Forelimb muscle (tissue), 1 donor: ENCODE measurements around the gene ICAM1. TPM values are rescaled to one million over a fixed set of nuclear protein-coding genes. Genes with fewer than 3 reads are reported as not detected.

Experiments used
- DNase-seq: peaks from one replicate; pipeline ENCODE4 v3.0.0-alpha.2; 2013; ENCODE audit warnings: low read depth
- polyA plus RNA-seq: library from polyadenylated mRNA; unstranded; fragments of 120-200 nt; gene quantifications from one replicate; pipeline ENCODE4 v1.2.1, GENCODE V29; 2013; ENCODE audit not compliant: insufficient read length

ICAM1 gene
- polyA plus RNA-seq, 1 donor: 6.3 TPM

GRCh38 chr19:10321417-10321797, 50.5 kb downstream of the ICAM1 start:
- DNase-seq: no peak

GRCh38 chr19:10321874-10322835, 51.2 kb downstream of the ICAM1 start:
- no peak for DNase-seq

GRCh38 chr19:10325732-10326131, 54.8 kb downstream of the ICAM1 start:
- DNase-seq: no peak

- no peak for DNase-seq
Observed at GRCh38 chr19:10327793-10328192, 56.9 kb downstream of the ICAM1 start.

GRCh38 chr19:10328558-10329429, 57.9 kb downstream of the ICAM1 start:
- no peak for DNase-seq

- no peak for DNase-seq
Observed at GRCh38 chr19:10329555-10329954, 58.6 kb downstream of the ICAM1 start.

- DNase-seq: no peak
Observed at GRCh38 chr19:10332158-10332964, 61.4 kb downstream of the ICAM1 start.

- DNase-seq: peak; percentile 86
Observed at GRCh38 chr19:10332965-10333757, 62.2 kb downstream of the ICAM1 start, which contains the start of gene RAVER1. Gene RAVER1 (minus strand): TSS chr19:10333529. CDS start chr19:10333507, 22 bp downstream.

GRCh38 chr19:10333758-10334587, 63.1 kb downstream of the ICAM1 start:
- no peak for DNase-seq

GRCh38 chr19:10334588-10335351, 63.9 kb downstream of the ICAM1 start:
- DNase-seq: no peak

GRCh38 chr19:10335352-10335985, 64.5 kb downstream of the ICAM1 start:
- no peak for DNase-seq

Other genes with a start within 250 kb of the ICAM1 start
- 9.8 TPM for gene SHFL, start 184.8 kb upstream of the ICAM1 start, polyA plus RNA-seq
- 3.9 TPM for gene ANGPTL6, start 168.4 kb upstream of the ICAM1 start, polyA plus RNA-seq
- 28.5 TPM for gene PPAN, start 164.8 kb upstream of the ICAM1 start, polyA plus RNA-seq
- 13.6 TPM for gene P2RY11, start 159.4 kb upstream of the ICAM1 start, polyA plus RNA-seq
- 267 TPM for gene EIF3G, start 151.2 kb upstream of the ICAM1 start, polyA plus RNA-seq
- gene DNMT1, start 76.2 kb upstream of the ICAM1 start, polyA plus RNA-seq: 61.4 TPM
- 12.0 TPM for gene S1PR2, start 39.8 kb upstream of the ICAM1 start, polyA plus RNA-seq
- gene MRPL4, start 18.9 kb upstream of the ICAM1 start, polyA plus RNA-seq: 32.0 TPM
- 0.25 TPM for gene ICAM4, start 15.8 kb downstream of the ICAM1 start, polyA plus RNA-seq
- gene ICAM5, start 18.8 kb downstream of the ICAM1 start, polyA plus RNA-seq: 0.18 TPM
- 3.4 TPM for gene ZGLP1, start 38.7 kb downstream of the ICAM1 start, polyA plus RNA-seq
- 20.0 TPM for gene FDX2, start 44.9 kb downstream of the ICAM1 start, polyA plus RNA-seq
- 10.9 TPM for gene RAVER1, start 62.4 kb downstream of the ICAM1 start, polyA plus RNA-seq
- gene ICAM3, start 68.5 kb downstream of the ICAM1 start, polyA plus RNA-seq: 4.9 TPM
- gene TYK2, start 109.5 kb downstream of the ICAM1 start, polyA plus RNA-seq: 74.5 TPM
- 133 TPM for gene CDC37, start 132.4 kb downstream of the ICAM1 start, polyA plus RNA-seq
- gene PDE4A, start 149.4 kb downstream of the ICAM1 start, polyA plus RNA-seq: 3.3 TPM
- gene KEAP1, start 232.2 kb downstream of the ICAM1 start, polyA plus RNA-seq: 66.1 TPM
- 1.1 TPM for gene S1PR5, start 246.3 kb downstream of the ICAM1 start, polyA plus RNA-seq